ENCODE measurements around the gene MEIKIN.
"Not testable (repeated sequence)": the region's sequence is repeated elsewhere in the genome, so short reads cannot be mapped to it uniquely, and the experiment has no call there.

Gene MEIKIN

GRCh38 chr5:131906668-131907067, 38.8 kb downstream of the MEIKIN start:
- no peak for DNase-seq (ENCODE audit: low read depth)

GRCh38 chr5:131902266-131902665, 43.2 kb downstream of the MEIKIN start:
- not testable (repeated sequence) for DNase-seq (ENCODE audit: low read depth)

- DNase-seq (ENCODE audit: low read depth), result no peak
Measured at GRCh38 chr5:131899686-131900085, 45.8 kb downstream of the MEIKIN start.

- DNase-seq (ENCODE audit: low read depth), result no peak
Measured at GRCh38 chr5:131883984-131884383, 61.5 kb downstream of the MEIKIN start.

GRCh38 chr5:131879705-131880104, 65.8 kb downstream of the MEIKIN start:
- no peak for DNase-seq (ENCODE audit: low read depth)

GRCh38 chr5:131877873-131878272, 67.6 kb downstream of the MEIKIN start:
- no peak for DNase-seq (ENCODE audit: low read depth)

GRCh38 chr5:131871251-131871650, 74.2 kb downstream of the MEIKIN start:
- not testable (repeated sequence) for DNase-seq (ENCODE audit: low read depth)

GRCh38 chr5:131867524-131867923, 77.9 kb downstream of the MEIKIN start:
- no peak for DNase-seq (ENCODE audit: low read depth)

- no peak for DNase-seq (ENCODE audit: low read depth)
Measured at GRCh38 chr5:131863700-131864099, 81.8 kb downstream of the MEIKIN start.

GRCh38 chr5:131857388-131857787, 88.1 kb downstream of the MEIKIN start:
- DNase-seq (ENCODE audit: low read depth), result no peak

GRCh38 chr5:131855452-131855851, 90.0 kb downstream of the MEIKIN start:
- DNase-seq (ENCODE audit: low read depth), result no peak

GRCh38 chr5:131854134-131854533, 91.3 kb downstream of the MEIKIN start:
- peak; percentile 2 for DNase-seq (ENCODE audit: low read depth)

GRCh38 chr5:131848662-131849061, 96.8 kb downstream of the MEIKIN start:
- DNase-seq (ENCODE audit: low read depth), result no peak

GRCh38 chr5:131846536-131846935, 98.9 kb downstream of the MEIKIN start:
- no peak for DNase-seq (ENCODE audit: low read depth)

GRCh38 chr5:131845828-131846227, 99.6 kb downstream of the MEIKIN start:
- no peak for DNase-seq (ENCODE audit: low read depth)

- DNase-seq (ENCODE audit: low read depth), result not testable (repeated sequence)
Measured at GRCh38 chr5:131842971-131843370, 102.5 kb downstream of the MEIKIN start.

GRCh38 chr5:131832702-131833101, 112.8 kb downstream of the MEIKIN start:
- not testable (repeated sequence) for DNase-seq (ENCODE audit: low read depth)

- no peak for DNase-seq (ENCODE audit: low read depth)
Measured at GRCh38 chr5:131825404-131826013, 120.0 kb downstream of the MEIKIN start.

- DNase-seq (ENCODE audit: low read depth), result no peak
Measured at GRCh38 chr5:131824631-131825030, 120.8 kb downstream of the MEIKIN start.

GRCh38 chr5:131821221-131821620, 124.2 kb downstream of the MEIKIN start:
- no peak for DNase-seq (ENCODE audit: low read depth)

GRCh38 chr5:131818001-131818724, 127.3 kb downstream of the MEIKIN start:
- DNase-seq (ENCODE audit: low read depth), result no peak

GRCh38 chr5:131814990-131815389, 130.5 kb downstream of the MEIKIN start:
- DNase-seq (ENCODE audit: low read depth), result peak; percentile 68

- DNase-seq (ENCODE audit: low read depth), result no peak
Measured at GRCh38 chr5:131812371-131813160, 132.9 kb downstream of the MEIKIN start.
